Activated naive CD8-positive, alpha-beta T cell treated with anti-CD3 and anti-CD28 coated beads, Interleukin-2, amount 10 ng/mL, durations not matched to agents 7 days and 5 days (primary cell): ENCODE results near the gene DSG2. TPM values are rescaled to one million over a fixed set of nuclear protein-coding genes. Genes with fewer than 3 reads are reported as not detected.

Source experiments
- ATAC-seq: fragments of 150-1000 bp; cut with Tn5 transposase; one replicate; pipeline ENCODE4 v1.10.0; 2021; ENCODE audit warnings: low read depth, moderate library complexity
- POLR2A ChIA-PET: fragments of 350-600 bp; sonication (Branson Sonifier 250); formaldehyde crosslinking; loops from one replicate; lab custom pipeline; 2021; ENCODE audit warnings: antibody characterized with exemption; lab: Charles Lee
- DNase-seq: peaks from one replicate; pipeline ENCODE4 v3.0.0; 2021
- H3K27ac Mint-ChIP-seq: one replicate; pipeline ENCODE4 v1.8.0; 2022; ENCODE audit warnings: mild to moderate bottlenecking, mixed read lengths
- H3K27me3 Mint-ChIP-seq: one replicate; pipeline ENCODE4 v1.8.0; 2022; ENCODE audit warnings: mild to moderate bottlenecking, moderate library complexity, mixed read lengths
- H3K36me3 Mint-ChIP-seq: one replicate; pipeline ENCODE4 v1.8.0; 2021; ENCODE audit warnings: mild to moderate bottlenecking, mixed read lengths
- H3K4me1 Mint-ChIP-seq: one replicate; pipeline ENCODE4 v1.8.0; 2021; ENCODE audit warnings: mixed read lengths
- H3K4me3 Mint-ChIP-seq: one replicate; pipeline ENCODE4 v1.8.0; 2022; ENCODE audit warnings: mild to moderate bottlenecking, moderate library complexity, mixed read lengths
- H3K9me3 Mint-ChIP-seq: one replicate; pipeline ENCODE4 v1.8.0; 2021; ENCODE audit warnings: mixed read lengths
- total RNA-seq, 2 experiments: library from RNA; stranded (reverse); gene quantifications; one replicate each; pipeline ENCODE4 v1.2.3, GENCODE V29; 2021

Gene DSG2
- total RNA-seq, 2 experiments from 2014 or later: 0.25 to 0.28 TPM

DNA sequence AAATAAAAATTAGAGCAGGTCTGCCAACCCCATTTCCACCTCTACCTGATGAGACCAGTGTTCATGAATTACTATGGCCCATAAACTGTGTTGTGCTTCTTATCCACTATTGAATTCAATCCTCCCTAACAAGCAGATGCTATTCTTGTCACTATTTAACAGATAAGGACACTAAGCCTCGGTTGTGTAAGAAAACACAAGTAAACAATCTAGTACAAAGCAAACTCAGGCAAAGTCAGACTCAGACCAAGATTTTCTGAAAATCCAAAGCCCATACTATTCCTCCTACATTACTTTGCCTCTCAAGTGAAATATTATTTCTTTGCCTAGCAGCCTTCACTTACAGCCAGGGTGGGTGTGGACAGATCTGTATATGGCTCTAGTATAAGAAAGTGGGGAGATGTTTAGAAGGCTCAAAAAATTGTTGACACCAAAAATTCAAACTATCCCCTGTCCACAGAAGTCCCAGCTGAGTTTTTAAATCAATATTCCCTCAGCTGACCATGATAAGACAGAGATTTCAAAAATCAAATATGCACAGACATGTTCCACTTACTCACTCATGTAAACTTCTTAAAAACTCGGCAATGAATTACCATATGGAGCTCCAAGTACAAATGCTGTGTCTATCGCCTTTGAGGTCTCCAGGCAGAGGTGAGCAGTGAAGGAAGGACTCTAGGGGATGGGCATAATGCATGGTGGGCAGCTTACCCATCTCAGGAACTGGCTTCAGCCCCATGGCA, 77.7 kb downstream of the DSG2 start:
- H3K4me1 Mint-ChIP-seq: no peaks in the 10 kb centered on the region
- H3K27me3 Mint-ChIP-seq: peaks cover 2% of the 10 kb centered on the region
- DNase-seq (no peak), ATAC-seq (no peak)
- H3K9me3 Mint-ChIP-seq: no peaks in the 10 kb centered on the region
- H3K4me3 Mint-ChIP-seq: no peak overlapping the region
- POLR2A ChIA-PET: no interaction called here
- H3K27ac Mint-ChIP-seq: no peak overlapping the region
- no peaks in the 10 kb centered on the region for H3K36me3 Mint-ChIP-seq

DNA sequence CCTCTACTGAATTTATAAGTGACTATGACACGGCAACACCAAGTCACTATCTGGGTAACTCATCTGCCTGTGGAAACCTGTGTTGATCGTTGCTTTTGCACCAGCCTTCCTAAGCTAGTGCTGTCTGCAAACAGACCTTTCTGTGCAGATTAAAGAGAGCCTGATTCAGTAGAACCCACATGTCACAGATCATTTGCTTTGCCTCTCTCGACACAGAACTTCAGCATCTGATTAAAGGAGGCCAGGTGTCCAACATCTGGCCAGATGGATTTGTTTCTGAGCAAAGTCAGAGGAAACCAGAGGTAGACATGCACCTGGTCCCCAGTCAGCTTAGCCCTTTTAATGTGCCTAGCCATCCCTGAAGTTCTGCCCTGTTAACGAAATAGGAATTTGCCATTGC, 78.7 kb downstream of the DSG2 start:
- H3K9me3 Mint-ChIP-seq: no peaks in the 10 kb centered on the region
- POLR2A ChIA-PET: no interaction called here
- ATAC-seq (no peak), DNase-seq (no peak)
- H3K4me1 Mint-ChIP-seq: no peaks in the 10 kb centered on the region
- no peak overlapping the region for H3K4me3 Mint-ChIP-seq
- no peak overlapping the region for H3K27ac Mint-ChIP-seq
- H3K27me3 Mint-ChIP-seq: peaks cover 2% of the 10 kb centered on the region
- H3K36me3 Mint-ChIP-seq: no peaks in the 10 kb centered on the region

DNA sequence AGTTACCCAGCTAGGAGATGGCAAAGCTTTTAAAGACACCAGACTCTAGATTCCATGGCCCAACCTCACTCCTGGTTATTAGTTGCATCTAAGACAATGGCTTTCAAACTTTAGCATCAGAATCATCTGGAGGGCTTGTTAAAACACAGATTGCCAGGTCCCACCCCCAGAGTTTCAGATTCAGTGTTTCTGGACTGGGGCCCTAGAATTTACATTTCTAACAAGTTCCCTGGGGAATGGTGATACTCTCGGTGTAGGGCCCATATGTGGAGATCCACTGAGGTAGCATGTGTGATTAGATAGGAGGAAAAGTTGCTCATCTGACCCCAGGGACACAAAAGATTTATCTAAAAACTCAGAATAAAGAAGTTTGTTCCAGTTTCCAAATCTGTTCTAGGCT, 79.2 kb downstream of the DSG2 start:
- no peak overlapping the region for H3K27ac Mint-ChIP-seq
- H3K9me3 Mint-ChIP-seq: no peaks in the 10 kb centered on the region
- peaks cover 2% of the 10 kb centered on the region for H3K27me3 Mint-ChIP-seq
- H3K4me1 Mint-ChIP-seq: no peaks in the 10 kb centered on the region
- DNase-seq (no peak), ATAC-seq (no peak)
- H3K4me3 Mint-ChIP-seq: no peak overlapping the region
- H3K36me3 Mint-ChIP-seq: no peaks in the 10 kb centered on the region
- POLR2A ChIA-PET: no interaction called here

DNA sequence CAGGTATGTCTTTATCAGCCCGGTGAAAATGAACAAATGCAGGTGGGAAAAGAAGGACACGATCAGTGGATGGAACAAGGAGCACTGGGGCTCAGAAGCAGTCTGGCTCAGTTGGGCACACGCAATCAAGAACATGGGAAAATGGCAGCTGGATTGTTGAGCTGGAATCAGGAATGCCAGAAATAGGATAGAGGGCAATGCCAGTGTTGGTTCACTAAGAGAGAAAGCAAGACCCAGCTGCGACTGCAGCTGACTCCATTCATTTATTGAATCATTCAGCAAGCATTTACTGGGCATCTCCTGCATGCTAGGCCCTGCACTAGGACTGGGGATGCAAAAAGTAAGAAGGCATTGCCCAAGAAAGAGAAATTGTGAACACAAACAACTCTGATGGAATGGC, 80.1 kb downstream of the DSG2 start:
- no peak overlapping the region for H3K4me3 Mint-ChIP-seq
- no peaks in the 10 kb centered on the region for H3K36me3 Mint-ChIP-seq
- peaks cover under 1% of the 10 kb centered on the region for H3K27me3 Mint-ChIP-seq
- H3K9me3 Mint-ChIP-seq: no peaks in the 10 kb centered on the region
- DNase-seq (no peak), ATAC-seq (no peak)
- no peaks in the 10 kb centered on the region for H3K4me1 Mint-ChIP-seq
- H3K27ac Mint-ChIP-seq: no peak overlapping the region
- POLR2A ChIA-PET: no interaction called here

DNA sequence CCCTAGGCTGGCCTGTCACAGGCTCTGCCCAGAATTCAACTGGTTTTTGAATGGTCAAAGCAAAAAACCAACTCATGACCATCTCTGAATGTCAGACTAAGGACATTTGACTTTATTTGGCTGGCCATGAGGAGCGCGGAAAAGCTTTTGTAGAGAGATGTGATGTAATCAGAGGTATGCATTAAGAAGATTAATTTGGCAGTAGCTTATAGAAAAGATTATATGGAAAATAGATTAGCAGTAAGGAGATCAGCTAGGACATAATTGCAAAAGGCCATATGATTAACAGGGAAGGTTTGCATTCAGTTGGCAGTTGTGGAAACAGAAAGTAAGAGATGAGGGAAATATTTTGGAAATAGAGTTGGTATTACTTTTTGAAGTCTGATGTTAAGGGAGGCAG, 81.4 kb downstream of the DSG2 start:
- no peaks in the 10 kb centered on the region for H3K36me3 Mint-ChIP-seq
- H3K4me1 Mint-ChIP-seq: no peaks in the 10 kb centered on the region
- no peak for DNase-seq
- no peak overlapping the region for H3K27ac Mint-ChIP-seq
- no peaks in the 10 kb centered on the region for H3K27me3 Mint-ChIP-seq
- POLR2A ChIA-PET: no interaction called here
- no peak overlapping the region for H3K4me3 Mint-ChIP-seq
- H3K9me3 Mint-ChIP-seq: no peaks in the 10 kb centered on the region
- ATAC-seq: no peak

DNA sequence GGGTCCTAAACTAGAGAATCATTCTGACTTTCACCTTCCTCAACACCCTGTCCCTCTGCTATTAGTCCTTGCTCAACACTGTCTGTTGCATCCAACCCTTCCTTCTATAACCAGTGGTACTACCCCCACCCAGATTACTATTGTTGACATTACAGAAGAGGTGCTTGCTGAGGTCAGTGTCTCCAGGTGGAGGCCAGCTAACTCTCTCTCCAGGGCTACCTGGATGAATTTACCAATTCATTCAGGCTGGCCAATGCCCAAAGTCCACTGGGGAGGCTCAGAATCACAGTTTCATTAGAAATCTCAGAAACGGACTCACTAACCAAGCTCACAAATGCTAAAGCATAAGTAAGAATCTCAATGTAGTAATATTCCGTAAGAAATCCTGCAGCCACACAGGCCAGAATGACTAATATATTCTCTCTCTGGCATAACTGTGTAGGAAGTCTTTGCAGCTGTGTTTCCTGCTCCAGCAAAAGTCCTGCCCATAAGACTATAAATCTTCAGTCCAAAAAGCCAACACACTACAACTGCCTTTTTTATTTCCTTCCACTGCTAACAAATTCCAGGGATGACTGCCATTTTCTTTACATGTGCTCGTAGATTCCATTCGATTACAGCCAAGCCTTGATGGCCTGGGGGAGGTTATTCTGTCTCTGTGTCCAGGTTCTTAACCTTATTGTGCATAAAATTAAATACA, 83.7 kb downstream of the DSG2 start:
- H3K27ac Mint-ChIP-seq: no peak overlapping the region

DNA sequence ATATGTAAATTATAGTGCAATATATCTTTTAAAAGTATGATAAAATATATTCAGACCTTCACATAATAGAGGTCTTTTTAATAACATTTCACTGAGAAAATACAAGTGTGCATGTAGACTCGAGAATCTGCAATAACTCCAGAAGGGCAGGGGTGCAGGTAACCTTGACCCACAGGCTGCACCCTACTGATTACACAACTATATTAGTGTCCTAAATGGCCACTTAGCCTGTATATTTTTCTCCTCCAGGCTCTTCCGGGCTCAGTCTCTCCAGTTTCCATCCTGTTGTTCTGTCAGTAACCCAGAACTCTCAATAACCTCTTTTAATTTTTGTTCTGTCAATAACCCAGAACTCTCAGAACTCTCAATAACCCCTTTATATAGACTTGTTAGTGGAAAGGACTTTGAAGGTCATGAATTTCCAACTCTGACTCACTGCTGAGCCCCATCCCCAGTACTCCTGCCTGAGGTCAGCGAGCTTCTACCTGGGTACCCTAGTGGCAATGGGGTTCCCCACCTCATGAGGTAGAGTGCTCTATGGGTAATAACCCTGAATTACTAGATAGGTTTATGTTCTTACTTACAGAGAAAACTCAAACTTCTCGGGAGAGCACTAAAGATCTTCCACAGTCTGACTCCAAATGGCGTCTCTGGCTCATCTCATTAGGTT, 85.3 kb downstream of the DSG2 start:
- H3K27me3 Mint-ChIP-seq: no peaks in the 10 kb centered on the region
- H3K4me1 Mint-ChIP-seq: no peaks in the 10 kb centered on the region
- H3K36me3 Mint-ChIP-seq: no peaks in the 10 kb centered on the region
- no peak overlapping the region for H3K4me3 Mint-ChIP-seq
- no peak overlapping the region for H3K27ac Mint-ChIP-seq
- no peaks in the 10 kb centered on the region for H3K9me3 Mint-ChIP-seq
- ATAC-seq (no peak), DNase-seq (no peak)
- POLR2A ChIA-PET: no interaction called here

More for the DNA sequence above, 83.7 kb downstream of the DSG2 start:
- no peaks in the 10 kb centered on the region for H3K4me1 Mint-ChIP-seq
- H3K9me3 Mint-ChIP-seq: no peaks in the 10 kb centered on the region
- no peaks in the 10 kb centered on the region for H3K36me3 Mint-ChIP-seq
- H3K4me3 Mint-ChIP-seq: no peak overlapping the region
- POLR2A ChIA-PET: no interaction called here
- no peaks in the 10 kb centered on the region for H3K27me3 Mint-ChIP-seq
- ATAC-seq (no peak), DNase-seq (no peak)

DNA sequence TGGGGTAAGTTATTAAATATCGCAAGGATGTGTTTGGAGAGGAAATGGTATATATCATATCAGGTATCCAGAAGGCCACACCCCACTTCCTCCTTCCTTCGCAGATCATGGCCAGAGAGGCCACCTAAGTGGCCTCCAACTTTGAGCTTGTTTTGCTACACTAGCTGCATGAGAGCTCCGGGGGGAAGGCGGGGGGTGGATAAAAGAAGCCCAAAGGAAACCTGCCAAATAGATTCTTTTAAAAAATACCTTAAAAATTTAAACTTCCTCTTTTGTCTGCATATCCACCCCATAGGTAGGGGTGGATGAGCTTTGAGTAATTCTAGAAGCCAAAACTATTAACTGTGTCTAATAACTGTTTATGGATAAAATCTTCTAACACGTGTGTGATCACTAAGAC, 88.0 kb downstream of the DSG2 start:
- Mint-ChIP-seq H3K27me3 (no peaks in the 10 kb centered on the region), H3K4me1 (no peaks in the 10 kb centered on the region), H3K9me3 (no peaks in the 10 kb centered on the region), H3K27ac (no peak overlapping the region), H3K4me3 (no peak overlapping the region), H3K36me3 (no peaks in the 10 kb centered on the region)
- DNase-seq (no peak), ATAC-seq (no peak)
- POLR2A ChIA-PET: no interaction called here

DNA sequence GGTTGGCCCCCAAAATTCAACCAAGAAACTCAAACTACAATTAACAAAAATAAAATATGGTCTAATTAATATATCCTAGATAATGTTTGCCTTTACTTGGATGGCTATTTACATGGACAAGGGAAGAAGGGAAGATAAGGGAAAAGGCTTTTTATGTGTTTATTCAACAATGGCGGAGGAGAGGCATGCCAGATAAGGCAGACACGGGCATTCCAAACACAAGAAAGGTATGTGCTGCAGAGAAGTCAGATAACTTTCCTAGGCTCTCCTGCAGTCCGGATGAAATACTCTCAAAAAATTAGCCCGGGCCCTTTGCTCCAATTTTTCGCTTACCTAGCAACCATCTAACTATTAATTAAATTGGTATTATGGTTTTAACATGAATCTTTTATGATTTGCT, 88.6 kb downstream of the DSG2 start:
- Mint-ChIP-seq H3K4me1 (no peaks in the 10 kb centered on the region), H3K36me3 (no peaks in the 10 kb centered on the region), H3K27ac (no peak overlapping the region), H3K27me3 (no peaks in the 10 kb centered on the region), H3K9me3 (no peaks in the 10 kb centered on the region), H3K4me3 (no peak overlapping the region)
- DNase-seq: no peak
- POLR2A ChIA-PET: no interaction called here
- ATAC-seq: no peak

DNA sequence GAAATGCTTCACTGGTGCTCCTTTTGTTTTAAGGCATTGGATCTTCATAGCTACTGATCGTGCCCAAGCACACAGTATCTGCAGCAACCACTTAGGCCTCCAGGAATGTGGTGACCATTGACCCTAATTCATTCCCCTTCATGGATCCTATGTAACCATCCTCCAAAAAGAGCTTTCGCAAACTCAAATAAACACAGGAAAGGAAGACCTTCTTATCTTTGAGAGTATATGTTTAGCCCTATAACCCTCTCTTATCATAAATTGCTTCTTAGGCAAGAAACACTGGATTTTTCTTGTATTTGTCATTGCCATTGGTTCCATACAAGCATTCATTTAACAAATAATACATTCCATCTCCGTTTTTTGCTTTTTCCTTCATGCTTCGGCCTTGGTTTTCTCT, 89.6 kb downstream of the DSG2 start:
- no peaks in the 10 kb centered on the region for H3K9me3 Mint-ChIP-seq
- H3K4me1 Mint-ChIP-seq: no peaks in the 10 kb centered on the region
- ATAC-seq: no peak
- POLR2A ChIA-PET: no interaction called here
- DNase-seq: no peak
- no peak overlapping the region for H3K4me3 Mint-ChIP-seq
- no peak overlapping the region for H3K27ac Mint-ChIP-seq
- H3K36me3 Mint-ChIP-seq: no peaks in the 10 kb centered on the region
- H3K27me3 Mint-ChIP-seq: no peaks in the 10 kb centered on the region

DNA sequence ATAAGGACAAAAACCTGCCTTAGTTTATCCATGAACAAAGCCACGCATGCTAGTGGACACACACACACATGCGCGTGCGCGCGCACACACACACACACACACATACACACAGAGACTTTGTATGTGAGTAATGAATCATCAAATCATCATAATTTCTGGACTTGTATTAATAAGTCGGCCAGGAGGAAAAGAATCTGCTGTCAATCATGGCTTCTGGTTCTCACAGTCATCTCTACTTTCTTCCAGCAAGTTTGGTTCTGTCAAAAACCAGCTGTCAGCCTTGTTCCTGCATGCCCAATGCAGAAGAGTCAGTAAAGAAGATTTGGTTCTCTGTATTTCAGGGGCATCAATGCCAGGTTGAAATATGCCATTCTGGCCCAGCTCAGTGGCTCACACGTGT, 92.6 kb downstream of the DSG2 start:
- no peak overlapping the region for H3K4me3 Mint-ChIP-seq
- H3K36me3 Mint-ChIP-seq: no peaks in the 10 kb centered on the region
- DNase-seq (no peak), ATAC-seq (no peak)
- POLR2A ChIA-PET: no interaction called here
- H3K4me1 Mint-ChIP-seq: no peaks in the 10 kb centered on the region
- no peak overlapping the region for H3K27ac Mint-ChIP-seq
- no peaks in the 10 kb centered on the region for H3K9me3 Mint-ChIP-seq
- H3K27me3 Mint-ChIP-seq: peaks cover 2% of the 10 kb centered on the region

DNA sequence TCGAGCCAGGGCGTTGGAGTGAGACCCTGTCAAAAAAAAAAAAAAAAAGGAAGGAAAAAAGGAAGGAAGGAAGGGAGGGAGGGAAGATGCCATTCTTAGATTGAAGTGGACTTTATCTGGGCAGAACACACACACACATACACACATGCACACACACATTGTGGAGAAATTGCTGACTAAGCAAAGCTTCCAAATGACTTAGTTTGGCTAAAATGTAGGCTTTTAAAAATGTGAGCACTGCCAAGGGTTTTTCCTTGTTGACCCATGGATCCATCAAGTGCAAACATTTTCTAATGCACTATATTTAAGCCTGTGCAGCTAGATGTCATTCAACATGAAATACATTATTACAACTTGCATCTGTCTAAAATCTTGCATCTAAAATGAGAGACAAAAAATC, 93.1 kb downstream of the DSG2 start:
- POLR2A ChIA-PET: no interaction called here
- peaks cover 2% of the 10 kb centered on the region for H3K27me3 Mint-ChIP-seq
- no peaks in the 10 kb centered on the region for H3K36me3 Mint-ChIP-seq

DNA sequence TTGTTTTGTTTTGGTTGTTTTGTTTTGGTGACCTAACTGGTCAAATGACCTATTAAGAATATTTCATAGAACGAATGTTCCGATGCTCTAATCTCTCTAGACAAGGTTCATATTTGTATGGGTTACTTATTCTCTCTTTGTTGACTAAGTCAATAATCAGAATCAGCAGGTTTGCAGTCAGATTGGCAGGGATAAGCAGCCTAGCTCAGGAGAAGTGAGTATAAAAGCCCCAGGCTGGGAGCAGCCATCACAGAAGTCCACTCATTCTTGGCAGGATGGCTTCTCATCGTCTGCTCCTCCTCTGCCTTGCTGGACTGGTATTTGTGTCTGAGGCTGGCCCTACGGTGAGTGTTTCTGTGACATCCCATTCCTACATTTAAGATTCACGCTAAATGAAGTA, 93.7 kb downstream of the DSG2 start, which contains the start of gene TTR:
TTR (plus strand) TSS at position 250 of the 400 bp plus-strand sequence; CDS start at position 276, 26 bp downstream.
- no peaks in the 10 kb centered on the region for H3K4me1 Mint-ChIP-seq
- no peaks in the 10 kb centered on the region for H3K9me3 Mint-ChIP-seq
- H3K27ac Mint-ChIP-seq: no peak within 1 kb of the TSS
- H3K4me3 Mint-ChIP-seq: no peak within 1 kb of the TSS
- POLR2A ChIA-PET: no interaction called here
- H3K36me3 Mint-ChIP-seq: no peaks in the 10 kb centered on the region
- peaks cover 2% of the 10 kb centered on the region for H3K27me3 Mint-ChIP-seq
- no peak for ATAC-seq
- DNase-seq: no peak

More for the DNA sequence above, 93.1 kb downstream of the DSG2 start:
- ATAC-seq: no peak
- no peak for DNase-seq
- Mint-ChIP-seq H3K4me3 (no peak overlapping the region), H3K4me1 (no peaks in the 10 kb centered on the region), H3K27ac (no peak overlapping the region), H3K9me3 (no peaks in the 10 kb centered on the region)
